GM21447 (cell line): ENCODE data around the gene AKT1.

Source experiments
- ATAC-seq: cut with Tn5 transposase; IDR thresholded peaks from one replicate; pipeline ENCODE4 v1.9.1; 2021; ENCODE audit not compliant: unreplicated experiment

AKT1 gene

GRCh38 chr14:104786726-104787675 is 8.5 kb downstream of the AKT1 start:
- ATAC-seq, result no peak

- ATAC-seq, result no peak
Measured at GRCh38 chr14:104786091-104786586, 9.4 kb downstream of the AKT1 start.

GRCh38 chr14:104785708-104786080 is 9.9 kb downstream of the AKT1 start:
- ATAC-seq, result no peak

- ATAC-seq, result no peak
Measured at GRCh38 chr14:104784846-104785707, 10.5 kb downstream of the AKT1 start.

- no peak for ATAC-seq
Measured at GRCh38 chr14:104784218-104784568, 11.4 kb downstream of the AKT1 start.

GRCh38 chr14:104783484-104784217 is 11.9 kb downstream of the AKT1 start:
- no peak for ATAC-seq

GRCh38 chr14:104782808-104783139 is 12.8 kb downstream of the AKT1 start:
- no peak for ATAC-seq

- no peak for ATAC-seq
Measured at GRCh38 chr14:104782086-104782807, 13.3 kb downstream of the AKT1 start.

- no peak for ATAC-seq
Measured at GRCh38 chr14:104781271-104782077, 14.1 kb downstream of the AKT1 start.

GRCh38 chr14:104780513-104781030 is 15.0 kb downstream of the AKT1 start:
- no peak for ATAC-seq

- ATAC-seq, result no peak
Measured at GRCh38 chr14:104779776-104780512, 15.6 kb downstream of the AKT1 start.

GRCh38 chr14:104778694-104779331 is 16.7 kb downstream of the AKT1 start:
- no peak for ATAC-seq

GRCh38 chr14:104777808-104778249 is 17.7 kb downstream of the AKT1 start:
- ATAC-seq, result no peak

- no peak for ATAC-seq
Measured at GRCh38 chr14:104776961-104777807, 18.4 kb downstream of the AKT1 start.

- ATAC-seq, result no peak
Measured at GRCh38 chr14:104776481-104776880, 19.1 kb downstream of the AKT1 start.

- no peak for ATAC-seq
Measured at GRCh38 chr14:104775073-104775489, 20.5 kb downstream of the AKT1 start.

- no peak for ATAC-seq
Measured at GRCh38 chr14:104774453-104775072, 21.0 kb downstream of the AKT1 start.
